Stimulated activated CD4-positive, alpha-beta T cell treated with anti-CD3 and anti-CD28 coated beads, TNF-alpha, amount 100 ng/mL, for 24 hours (primary cell): Measurements from ENCODE around the gene PWWP2B.

Experiments
- DNase-seq, 3 experiments: peaks; one replicate each; pipeline ENCODE4 v3.0.0-alpha.2; 2020; ENCODE audit warnings: low read depth in 3 of 3

PWWP2B gene

GRCh38 chr10:132418527-132419416 is 21.8 kb downstream of the PWWP2B start:
- no peak for DNase-seq

GRCh38 chr10:132419538-132420468 is 22.8 kb downstream of the PWWP2B start:
- no peak for DNase-seq

- DNase-seq = no peak
These were observed 23.5 kb downstream of the PWWP2B start for GRCh38 chr10:132420469-132420980.

- peak in 1 of 3 experiments; percentile 21 for DNase-seq
These were observed 24.2 kb downstream of the PWWP2B start for GRCh38 chr10:132420981-132421846.

GRCh38 chr10:132421847-132422751 is 25.1 kb downstream of the PWWP2B start:
- DNase-seq = no peak

GRCh38 chr10:132422903-132423825 is 26.2 kb downstream of the PWWP2B start:
- DNase-seq = no peak

GRCh38 chr10:132423966-132424861 is 27.2 kb downstream of the PWWP2B start:
- no peak for DNase-seq

- no peak for DNase-seq
These were observed 28.2 kb downstream of the PWWP2B start for GRCh38 chr10:132425029-132425756.

GRCh38 chr10:132425757-132426155 is 28.8 kb downstream of the PWWP2B start:
- DNase-seq = no peak

- no peak for DNase-seq
These were observed 30.2 kb downstream of the PWWP2B start for GRCh38 chr10:132427006-132427771.

GRCh38 chr10:132427939-132428367 is 31.0 kb downstream of the PWWP2B start:
- no peak for DNase-seq

GRCh38 chr10:132428486-132428995 is 31.5 kb downstream of the PWWP2B start:
- no peak for DNase-seq

GRCh38 chr10:132429281-132430230 is 32.6 kb downstream of the PWWP2B start:
- no peak for DNase-seq

GRCh38 chr10:132430231-132430743 is 33.3 kb downstream of the PWWP2B start:
- no peak for DNase-seq

GRCh38 chr10:132430861-132431271 is 33.9 kb downstream of the PWWP2B start:
- no peak for DNase-seq
